MCF 10A (cell line): ENCODE measurements around the gene TRIM26. TPM values are rescaled to one million over a fixed set of nuclear protein-coding genes. Genes with fewer than 3 reads are reported as not detected.
A peak's percentile ranks its signal among the peaks of the same experiment; 100 is the strongest.

Experiments used
- BruUV-seq: library from RNA; stranded (reverse); fragments of 400-500 nt; replicated peaks from 2 replicates; lab custom pipeline; 2021; lab: Mats Ljungman, UMichigan
- CTCF ChIA-PET: fragments of 300-600 bp; sonication (Branson Sonifier 250); formaldehyde crosslinking; extraction: SDS; loops from one replicate; lab custom pipeline; 2021; ENCODE audit warnings: antibody characterized with exemption, inconsistent platforms; lab: Yijun Ruan, JAX
- POLR2A ChIA-PET: fragments of 300-600, 350-650 bp; sonication (Branson Sonifier 250); formaldehyde crosslinking; extraction: SDS; loops from one replicate; lab custom pipeline; 2020; ENCODE audit warnings: antibody characterized with exemption, inconsistent platforms; lab: Yijun Ruan, JAX
- DNase-seq: peaks from one replicate; pipeline ENCODE4 v3.0.0-alpha.2; 2018; ENCODE audit not compliant: unreplicated experiment
- H3K27ac Mint-ChIP-seq: one replicate; pipeline ENCODE4 v1.8.0; 2022; ENCODE audit warnings: mild to moderate bottlenecking, low read depth, mixed read lengths; ENCODE audit not compliant: unreplicated experiment
- H3K27me3 Mint-ChIP-seq: one replicate; pipeline ENCODE4 v1.8.0; 2022; ENCODE audit warnings: mixed read lengths; ENCODE audit not compliant: insufficient read depth, unreplicated experiment
- H3K36me3 Mint-ChIP-seq: one replicate; pipeline ENCODE4 v1.8.0; 2022; ENCODE audit warnings: mild to moderate bottlenecking, moderate library complexity, mixed read lengths; ENCODE audit not compliant: insufficient read depth, unreplicated experiment
- H3K4me1 Mint-ChIP-seq: one replicate; pipeline ENCODE4 v1.8.0; 2022; ENCODE audit warnings: mixed read lengths; ENCODE audit not compliant: insufficient read depth, unreplicated experiment
- H3K4me3 Mint-ChIP-seq: one replicate; pipeline ENCODE4 v1.8.0; 2022; ENCODE audit warnings: mild to moderate bottlenecking, moderate library complexity, mixed read lengths; ENCODE audit not compliant: unreplicated experiment
- H3K9me3 Mint-ChIP-seq: one replicate; pipeline ENCODE4 v1.8.0; 2022; ENCODE audit warnings: mixed read lengths; ENCODE audit not compliant: unreplicated experiment
- CTCF ChIP-seq: fragments of 200-600 bp; IDR thresholded peaks from one replicate; pipeline ENCODE4 v1.8.0; 2022; ENCODE audit warnings: antibody characterized with exemption, mild to moderate bottlenecking; ENCODE audit not compliant: unreplicated experiment
- intact Hi-C: fragments of 100-400 bp; cut with micrococcal nuclease; formaldehyde crosslinking; loops from 2 replicates; pipeline ENCODE4 v1.14.1; 2022
- total RNA-seq: library from RNA; stranded (reverse); gene quantifications from 2 replicates; pipeline ENCODE4 v1.2.3, GENCODE V29; 2022

The TRIM26 gene
- total RNA-seq, 1 experiment from 2014 or later = 60.6 TPM

- DNase-seq = no peak
- H3K27me3 Mint-ChIP-seq = no peaks in the 10 kb centered on the region
- H3K36me3 Mint-ChIP-seq = peaks cover 71% of the 10 kb centered on the region
- CTCF ChIA-PET = interaction anchor here (1.3 kb wide), 1 partner anchor 66 kb away, joined by 3 read pairs; no protein-coding TSS in a partner anchor
- no peaks in the 10 kb centered on the region for H3K9me3 Mint-ChIP-seq
- no peak for TF ChIP-seq CTCF
- intact Hi-C loops = no loop called here
- BruUV-seq = no TSS peak
- POLR2A ChIA-PET = interaction anchor here (0.6 to 1.3 kb wide), 5 partner anchors 11 to 94 kb away, joined by 3 to 5 read pairs (median 4); partner anchors contain the start of gene TRIM26
- no peaks in the 10 kb centered on the region for H3K4me1 Mint-ChIP-seq
- no peak overlapping the region for H3K27ac Mint-ChIP-seq
- no peak overlapping the region for H3K4me3 Mint-ChIP-seq
These were observed 18.2 kb downstream of the TRIM26 start for GRCh38 chr6:30194797-30195690.

- BruUV-seq = no TSS peak
- no peaks in the 10 kb centered on the region for H3K9me3 Mint-ChIP-seq
These were observed 21.1 kb downstream of the TRIM26 start for GRCh38 chr6:30192076-30192475.

GRCh38 chr6:30188541-30188940 lies 24.7 kb downstream of the TRIM26 start:
- H3K4me3 Mint-ChIP-seq = no peak overlapping the region
- BruUV-seq = no TSS peak
- no peak for DNase-seq
- no peak overlapping the region for H3K27ac Mint-ChIP-seq
- intact Hi-C loops = no loop called here
- TF ChIP-seq CTCF = no peak
- no peaks in the 10 kb centered on the region for H3K9me3 Mint-ChIP-seq
- no peaks in the 10 kb centered on the region for H3K4me1 Mint-ChIP-seq
- POLR2A ChIA-PET = interaction anchor here (1.3 kb wide), 1 partner anchor 13 kb away, joined by 3 read pairs; no protein-coding TSS in a partner anchor
- CTCF ChIA-PET = interaction anchor here (0.6 kb wide), 1 partner anchor 17 kb away, joined by 3 read pairs; no protein-coding TSS in a partner anchor
- no peaks in the 10 kb centered on the region for H3K27me3 Mint-ChIP-seq
- peaks cover 65% of the 10 kb centered on the region for H3K36me3 Mint-ChIP-seq

More at GRCh38 chr6:30192076-30192475, 21.1 kb downstream of the TRIM26 start:
- TF ChIP-seq CTCF = no peak
- no peak for DNase-seq
- intact Hi-C loops = no loop called here
- H3K4me1 Mint-ChIP-seq = no peaks in the 10 kb centered on the region
- no peak overlapping the region for H3K4me3 Mint-ChIP-seq
- CTCF ChIA-PET = interaction anchor here (0.6 kb wide), 1 partner anchor 300 kb away, joined by 5 read pairs; no protein-coding TSS in a partner anchor
- peaks cover 64% of the 10 kb centered on the region for H3K36me3 Mint-ChIP-seq
- H3K27me3 Mint-ChIP-seq = no peaks in the 10 kb centered on the region
- H3K27ac Mint-ChIP-seq = no peak overlapping the region
- POLR2A ChIA-PET = no interaction called here

GRCh38 chr6:30185846-30186484 lies 27.2 kb downstream of the TRIM26 start:
- Mint-ChIP-seq H3K4me3 (no peak overlapping the region), H3K9me3 (no peaks in the 10 kb centered on the region), H3K27ac (peak overlapping the region; percentile 41), H3K27me3 (no peaks in the 10 kb centered on the region), H3K4me1 (no peaks in the 10 kb centered on the region), H3K36me3 (peaks cover 56% of the 10 kb centered on the region)
- DNase-seq = no peak
- ChIA-PET CTCF (interaction anchor here (1.1 kb wide), 1 partner anchor 16 kb away, joined by 3 read pairs; no protein-coding TSS in a partner anchor), POLR2A (interaction anchor here (1.2 kb wide), 1 partner anchor 27 kb away, joined by 3 read pairs; the partner anchor contains the start of gene TRIM26)
- BruUV-seq = no TSS peak
- TF ChIP-seq CTCF = no peak
- intact Hi-C loops = no loop called here
